ENCODE measurements around the gene SH3D21.
A peak's percentile ranks its signal among the peaks of the same experiment; 100 is the strongest.

Gene SH3D21
- total RNA-seq: 3.6 to 6.6 (median 5.1) reads per million in 9 experiments

DNA sequence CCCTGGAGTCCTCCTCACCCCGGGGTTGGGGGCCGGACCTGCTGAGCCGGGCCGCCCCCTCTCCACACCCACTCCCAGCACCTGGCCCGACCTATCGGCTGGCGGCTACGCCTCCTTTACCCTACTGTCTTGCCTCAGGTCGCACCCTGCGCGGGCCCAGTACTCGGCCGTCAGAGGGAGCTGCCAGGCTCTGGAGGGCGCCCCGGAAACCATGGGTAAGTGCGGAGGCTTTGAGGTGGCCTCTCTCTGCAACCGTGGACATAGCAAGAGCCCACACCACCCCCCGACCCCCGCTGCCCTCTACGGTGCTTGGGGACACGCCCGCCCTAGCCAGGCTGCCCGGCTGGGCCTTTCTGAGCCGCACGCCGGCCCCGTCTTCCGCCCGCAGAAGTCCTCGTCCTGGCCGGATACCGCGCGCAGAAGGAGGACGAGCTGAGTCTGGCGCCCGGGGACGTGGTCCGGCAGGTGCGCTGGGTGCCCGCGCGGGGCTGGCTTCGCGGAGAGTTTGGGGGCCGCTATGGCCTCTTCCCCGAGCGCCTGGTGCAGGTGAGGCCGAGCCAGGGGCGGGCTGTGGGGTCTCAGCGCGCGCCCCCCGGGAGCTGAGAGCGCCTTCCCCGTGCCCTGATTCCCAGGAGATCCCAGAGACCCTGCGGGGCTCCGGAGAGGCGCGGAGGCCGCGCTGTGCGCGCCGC is at the start of gene SH3D21:
SH3D21 (plus strand) TSS at position 159 of the 692 bp plus-strand sequence; CDS start at position 212, 53 bp downstream.
- Mint-ChIP-seq H3K27me3 (no peaks in the 10 kb centered on the region), H3K9me3 (no peaks in the 10 kb centered on the region), H3K4me3 (peak within 1 kb of the TSS; percentile 88 to 95), H3K36me3 (ENCODE audit: insufficient read depth) (peaks cover 54% of the 10 kb centered on the region), H3K27ac (peak within 1 kb of the TSS; percentile 56 to 90), H3K4me1 (ENCODE audit: low read depth in 2 of 2) (peaks cover 9 to 12% of the 10 kb centered on the region in 2 donors)
- ATAC-seq (replicated peaks): peak; percentile 50
- DNase-seq: peak; percentile 29 to 39 (median 37)

DNA sequence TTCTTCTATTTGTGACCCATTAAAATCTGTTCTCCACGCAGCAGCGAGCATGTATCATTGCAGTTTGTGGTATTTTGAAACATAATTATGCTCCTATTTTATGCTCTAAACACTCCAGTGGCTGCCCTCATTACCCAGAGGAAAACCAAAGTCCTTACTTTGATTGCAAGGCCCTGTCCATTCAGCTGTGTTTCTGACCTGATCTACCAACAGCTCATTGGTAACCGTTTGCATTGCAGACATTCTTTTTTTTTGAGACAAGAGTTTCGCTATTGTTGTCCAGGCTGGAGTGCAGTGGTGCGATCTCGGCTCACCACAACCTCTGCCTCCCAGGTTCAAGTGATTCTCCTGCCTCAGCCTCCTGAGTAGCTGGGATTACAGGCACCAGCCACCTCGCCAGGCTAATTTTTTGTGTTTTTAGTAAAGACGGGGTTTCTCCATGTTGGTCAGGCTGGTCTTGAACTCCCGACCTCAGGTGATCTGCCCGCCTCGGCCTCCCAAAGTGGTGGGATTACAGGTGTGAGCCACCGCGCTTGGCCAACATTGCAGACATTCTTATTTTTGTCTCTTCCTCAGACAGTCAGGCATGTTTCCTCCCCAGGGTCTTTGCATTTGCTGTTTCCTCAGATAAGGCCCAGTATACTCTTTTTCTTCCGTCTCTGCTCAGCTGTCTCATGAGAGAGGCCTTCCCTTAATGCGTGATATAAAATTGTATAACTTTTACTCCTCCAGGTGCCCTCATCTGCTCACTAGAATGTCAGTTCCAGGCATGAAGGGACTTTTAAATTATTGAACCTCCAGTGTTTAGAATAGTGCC is 49.4 kb upstream of the SH3D21 start:
- Mint-ChIP-seq H3K9me3 (no peaks in the 10 kb centered on the region), H3K4me1 (ENCODE audit: low read depth in 2 of 2) (peaks cover 24 to 41% of the 10 kb centered on the region in 2 donors), H3K4me3 (no peak overlapping the region), H3K27me3 (no peaks in the 10 kb centered on the region), H3K36me3 (ENCODE audit: insufficient read depth) (peaks cover 46% of the 10 kb centered on the region), H3K27ac (peak overlapping the region; percentile 59 to 66)
- no peak for DNase-seq
- ATAC-seq (replicated peaks): no peak

DNA sequence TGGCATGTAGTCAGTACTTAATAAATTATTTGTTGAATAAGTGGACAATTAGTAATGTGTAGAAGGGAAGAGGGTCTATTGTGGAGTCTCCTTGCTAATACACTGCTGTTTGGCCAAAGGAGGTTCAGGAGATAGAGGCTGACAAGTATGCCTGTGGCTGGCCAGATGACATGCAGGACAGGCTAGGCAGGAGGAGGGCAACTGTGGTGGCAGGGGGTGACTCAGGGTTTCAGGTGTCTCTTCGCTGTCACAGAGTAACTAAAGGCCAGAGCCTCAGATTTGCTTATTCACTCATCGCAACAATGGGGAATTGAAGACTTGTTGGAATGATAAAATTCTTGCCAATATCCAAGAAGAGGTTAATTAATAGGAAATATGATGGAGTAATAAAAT is 48.8 kb upstream of the SH3D21 start:
- H3K9me3 Mint-ChIP-seq: no peaks in the 10 kb centered on the region
- ATAC-seq (replicated peaks) (no peak), DNase-seq (no peak)
- H3K4me3 Mint-ChIP-seq: no peak overlapping the region
- H3K27me3 Mint-ChIP-seq: no peaks in the 10 kb centered on the region
- peak overlapping the region; percentile 59 to 66 for H3K27ac Mint-ChIP-seq
- H3K36me3 Mint-ChIP-seq (ENCODE audit: insufficient read depth): peaks cover 47% of the 10 kb centered on the region
- H3K4me1 Mint-ChIP-seq (ENCODE audit: low read depth in 2 of 2): peaks cover 24 to 39% of the 10 kb centered on the region in 2 donors

DNA sequence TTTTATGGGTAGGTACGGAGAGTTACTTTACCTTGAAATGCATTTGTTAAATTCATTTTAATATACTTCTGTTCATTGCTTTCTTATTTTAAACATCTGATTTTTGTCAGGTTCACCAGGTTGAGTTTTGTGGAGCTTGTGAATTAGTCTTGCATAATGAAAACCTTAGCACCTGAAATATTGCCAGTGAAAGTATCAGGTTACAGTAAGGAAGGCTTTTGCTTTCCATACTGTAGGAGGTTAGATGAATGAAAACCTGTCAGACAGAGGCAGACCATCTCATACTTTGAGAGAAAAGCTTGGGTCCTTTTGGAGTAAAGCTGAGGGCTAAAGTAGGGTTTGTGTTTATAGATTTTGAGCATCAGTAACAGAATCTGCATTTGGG is 47.2 kb upstream of the SH3D21 start:
- peak overlapping the region in 1 of 2 donors; percentile 46 for H3K27ac Mint-ChIP-seq
- ATAC-seq (replicated peaks): no peak
- peaks cover 23 to 47% of the 10 kb centered on the region in 2 donors for H3K4me1 Mint-ChIP-seq (ENCODE audit: low read depth in 2 of 2)
- H3K36me3 Mint-ChIP-seq (ENCODE audit: insufficient read depth): peaks cover 59% of the 10 kb centered on the region
- no peak overlapping the region for H3K4me3 Mint-ChIP-seq
- H3K9me3 Mint-ChIP-seq: no peaks in the 10 kb centered on the region
- H3K27me3 Mint-ChIP-seq: no peaks in the 10 kb centered on the region
- no peak for DNase-seq

DNA sequence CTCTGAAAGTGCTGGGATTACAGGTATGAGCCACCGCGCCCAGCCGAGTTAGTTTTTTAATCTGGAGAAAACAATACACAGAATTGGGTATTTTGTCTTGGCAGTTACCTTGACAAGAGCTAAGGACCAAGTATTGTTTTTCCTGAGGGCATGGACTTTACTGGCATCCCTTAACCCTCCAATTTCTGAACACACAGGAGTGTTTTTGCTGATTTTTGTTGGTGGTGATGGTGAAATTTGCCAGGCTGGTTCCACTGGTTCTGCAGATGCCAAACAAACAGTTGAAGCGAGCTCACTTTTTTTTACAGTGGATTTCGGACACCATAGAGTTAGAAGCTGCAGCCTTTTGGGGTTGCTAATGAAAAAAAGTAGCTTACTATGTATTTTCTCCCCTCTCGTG is 37.2 kb upstream of the SH3D21 start:
- H3K27ac Mint-ChIP-seq: peak overlapping the region in 1 of 2 donors; percentile 26
- ATAC-seq (replicated peaks) (no peak), DNase-seq (no peak)
- H3K36me3 Mint-ChIP-seq (ENCODE audit: insufficient read depth): peaks cover 66% of the 10 kb centered on the region
- H3K9me3 Mint-ChIP-seq: no peaks in the 10 kb centered on the region
- no peaks in the 10 kb centered on the region for H3K27me3 Mint-ChIP-seq
- peaks cover 4 to 23% of the 10 kb centered on the region in 2 donors for H3K4me1 Mint-ChIP-seq (ENCODE audit: low read depth in 2 of 2)
- no peak overlapping the region for H3K4me3 Mint-ChIP-seq

DNA sequence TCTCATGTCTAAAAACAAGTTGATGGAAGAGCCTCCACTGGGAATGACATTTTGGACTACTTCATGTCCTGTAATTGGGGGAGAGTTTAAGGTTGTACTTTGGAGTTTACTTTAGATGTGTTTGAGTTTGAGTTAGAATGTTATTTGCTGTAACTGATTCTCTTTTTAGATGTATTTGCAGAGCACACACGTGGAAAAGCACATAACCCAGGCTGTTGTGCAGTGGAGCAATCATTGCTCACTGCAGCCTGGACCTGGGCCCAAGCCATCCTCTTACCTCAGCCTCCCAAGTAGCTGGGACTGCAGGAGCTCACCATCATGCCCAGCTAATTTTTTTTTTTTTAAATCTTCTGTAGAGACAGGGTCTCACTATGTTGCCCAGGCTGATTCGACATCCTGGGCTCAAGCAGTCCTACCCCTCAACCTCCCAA is 36.7 kb upstream of the SH3D21 start:
- H3K9me3 Mint-ChIP-seq: no peaks in the 10 kb centered on the region
- DNase-seq (no peak), ATAC-seq (replicated peaks) (no peak)
- no peak overlapping the region for H3K4me3 Mint-ChIP-seq
- peaks cover 66% of the 10 kb centered on the region for H3K36me3 Mint-ChIP-seq (ENCODE audit: insufficient read depth)
- no peaks in the 10 kb centered on the region for H3K27me3 Mint-ChIP-seq
- H3K27ac Mint-ChIP-seq: peak overlapping the region in 1 of 2 donors; percentile 26
- H3K4me1 Mint-ChIP-seq (ENCODE audit: low read depth in 2 of 2): peaks cover 4 to 19% of the 10 kb centered on the region in 2 donors

- no peak overlapping the region for H3K4me3 Mint-ChIP-seq
- H3K9me3 Mint-ChIP-seq: no peaks in the 10 kb centered on the region
- ATAC-seq (replicated peaks) (no peak), DNase-seq (no peak)
- peaks cover 69% of the 10 kb centered on the region for H3K36me3 Mint-ChIP-seq (ENCODE audit: insufficient read depth)
- H3K27ac Mint-ChIP-seq: peak overlapping the region; percentile 26 to 72
- H3K27me3 Mint-ChIP-seq: no peaks in the 10 kb centered on the region
- peaks cover 1 to 16% of the 10 kb centered on the region in 2 donors for H3K4me1 Mint-ChIP-seq (ENCODE audit: low read depth in 2 of 2)
These were observed 33.1 kb upstream of the SH3D21 start for GRCh38 chr1:36273024-36273423.

GRCh38 chr1:36274201-36274600 is 32.0 kb upstream of the SH3D21 start:
- peaks cover 63% of the 10 kb centered on the region for H3K36me3 Mint-ChIP-seq (ENCODE audit: insufficient read depth)
- no peak overlapping the region for H3K4me3 Mint-ChIP-seq
- H3K4me1 Mint-ChIP-seq (ENCODE audit: low read depth in 2 of 2): peaks cover 1 to 16% of the 10 kb centered on the region in 2 donors
- no peaks in the 10 kb centered on the region for H3K27me3 Mint-ChIP-seq
- ATAC-seq (replicated peaks): no peak
- DNase-seq: no peak
- no peaks in the 10 kb centered on the region for H3K9me3 Mint-ChIP-seq
- H3K27ac Mint-ChIP-seq: no peak overlapping the region

- DNase-seq (no peak), ATAC-seq (replicated peaks) (no peak)
- peaks cover 2 to 23% of the 10 kb centered on the region in 2 donors for H3K4me1 Mint-ChIP-seq (ENCODE audit: low read depth in 2 of 2)
- no peaks in the 10 kb centered on the region for H3K9me3 Mint-ChIP-seq
- H3K36me3 Mint-ChIP-seq (ENCODE audit: insufficient read depth): peaks cover 50% of the 10 kb centered on the region
- peak overlapping the region; percentile 29 to 76 for H3K27ac Mint-ChIP-seq
- no peaks in the 10 kb centered on the region for H3K27me3 Mint-ChIP-seq
- no peak overlapping the region for H3K4me3 Mint-ChIP-seq
These were observed 29.5 kb upstream of the SH3D21 start for GRCh38 chr1:36276688-36277087.

- ATAC-seq (replicated peaks): no peak
- H3K4me1 Mint-ChIP-seq (ENCODE audit: low read depth in 2 of 2): peaks cover 2 to 24% of the 10 kb centered on the region in 2 donors
- no peaks in the 10 kb centered on the region for H3K27me3 Mint-ChIP-seq
- DNase-seq: no peak
- peak overlapping the region; percentile 70 to 84 for H3K27ac Mint-ChIP-seq
- H3K9me3 Mint-ChIP-seq: no peaks in the 10 kb centered on the region
- peaks cover 48% of the 10 kb centered on the region for H3K36me3 Mint-ChIP-seq (ENCODE audit: insufficient read depth)
- no peak overlapping the region for H3K4me3 Mint-ChIP-seq
These were observed 26.9 kb upstream of the SH3D21 start for GRCh38 chr1:36279110-36279788.

DNA sequence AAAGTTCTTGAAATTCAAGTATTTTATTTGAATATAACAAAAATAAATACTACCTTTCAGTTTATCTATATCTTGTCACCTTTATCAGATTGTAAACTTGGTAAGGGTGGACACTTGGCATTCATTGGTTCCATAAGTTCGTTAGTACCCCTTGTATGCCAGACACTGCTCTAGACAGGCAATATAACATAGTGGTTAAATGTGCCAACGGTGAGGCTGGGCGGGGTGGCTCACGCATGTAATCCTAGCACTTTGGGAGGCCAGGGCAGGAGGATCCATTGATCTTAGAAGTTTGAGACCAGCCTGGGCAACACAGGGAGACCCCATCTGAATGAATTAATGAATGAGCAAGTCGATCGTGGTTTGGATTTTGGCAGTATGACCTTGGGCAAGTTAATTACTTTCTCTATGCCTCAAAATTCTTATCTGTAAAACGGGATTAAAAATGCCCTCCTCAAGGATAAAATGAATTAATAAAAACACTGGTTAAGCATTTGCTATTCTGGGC is 26.3 kb upstream of the SH3D21 start:
- Mint-ChIP-seq H3K4me3 (no peak overlapping the region), H3K36me3 (ENCODE audit: insufficient read depth) (peaks cover 44% of the 10 kb centered on the region), H3K27ac (peak overlapping the region; percentile 70 to 84), H3K27me3 (no peaks in the 10 kb centered on the region), H3K9me3 (no peaks in the 10 kb centered on the region), H3K4me1 (ENCODE audit: low read depth in 2 of 2) (peaks cover 2 to 24% of the 10 kb centered on the region in 2 donors)
- DNase-seq: no peak
- ATAC-seq (replicated peaks): no peak

DNA sequence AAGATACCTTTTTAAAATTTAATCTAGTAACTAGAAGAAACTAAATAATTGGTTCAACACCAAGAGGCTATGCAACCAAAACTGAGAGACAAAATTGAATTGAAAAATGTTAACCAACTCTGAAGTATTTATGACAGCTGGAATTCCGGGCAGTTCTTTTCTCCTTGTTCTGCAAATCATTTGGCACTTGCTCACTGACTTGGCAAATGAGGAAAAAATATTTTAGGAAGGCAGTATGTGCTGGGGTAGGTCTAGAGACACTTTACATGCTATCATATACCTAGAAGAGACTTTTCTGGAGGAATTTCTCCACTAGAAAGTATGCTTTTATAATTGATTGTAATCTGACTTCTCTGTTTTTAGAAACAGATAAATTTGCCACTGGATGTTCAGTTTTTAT is 22.1 kb upstream of the SH3D21 start:
- peaks cover 56% of the 10 kb centered on the region for H3K36me3 Mint-ChIP-seq (ENCODE audit: insufficient read depth)
- no peak for ATAC-seq (replicated peaks)
- peaks cover 4 to 28% of the 10 kb centered on the region in 2 donors for H3K4me1 Mint-ChIP-seq (ENCODE audit: low read depth in 2 of 2)
- H3K27ac Mint-ChIP-seq: peak overlapping the region in 1 of 2 donors; percentile 31
- no peaks in the 10 kb centered on the region for H3K9me3 Mint-ChIP-seq
- no peak for DNase-seq
- H3K4me3 Mint-ChIP-seq: no peak overlapping the region
- no peaks in the 10 kb centered on the region for H3K27me3 Mint-ChIP-seq

GRCh38 chr1:36284517-36284916 is 21.7 kb upstream of the SH3D21 start:
- ATAC-seq (replicated peaks): no peak

More at GRCh38 chr1:36284517-36284916, 21.7 kb upstream of the SH3D21 start:
- H3K4me1 Mint-ChIP-seq (ENCODE audit: low read depth in 2 of 2): peaks cover 2 to 23% of the 10 kb centered on the region in 2 donors
- no peaks in the 10 kb centered on the region for H3K27me3 Mint-ChIP-seq
- H3K4me3 Mint-ChIP-seq: no peak overlapping the region
- peak overlapping the region in 1 of 2 donors; percentile 31 for H3K27ac Mint-ChIP-seq
- no peaks in the 10 kb centered on the region for H3K9me3 Mint-ChIP-seq
- no peak for DNase-seq
- peaks cover 60% of the 10 kb centered on the region for H3K36me3 Mint-ChIP-seq (ENCODE audit: insufficient read depth)

All from effector memory CD8-positive, alpha-beta T cell (primary cell).